Panc1 (cell line): Measurements from ENCODE around the gene NDUFAF2. TPM values are rescaled to one million over a fixed set of nuclear protein-coding genes. Genes with fewer than 3 reads are reported as not detected.
A peak's percentile ranks its signal among the peaks of the same experiment; 100 is the strongest.

ENCODE experiments used
- ATAC-seq: fragments of 200-7000 bp; cut with Tn5 transposase; 2 replicates; pipeline ENCODE4 v1.9.1; 2020; ENCODE audit warnings: mild to moderate bottlenecking, moderate library complexity
- BruUV-seq: library from RNA; stranded (reverse); fragments of 400-500 nt; replicated peaks from 2 replicates; lab custom pipeline; 2021; lab: Mats Ljungman, UMichigan
- CTCF ChIA-PET: fragments of 300-600 bp; sonication (Branson Sonifier 250); formaldehyde crosslinking; loops from one replicate; lab custom pipeline; 2022; ENCODE audit warnings: antibody characterized with exemption; lab: Charles Lee
- POLR2A ChIA-PET: fragments of 300-600 bp; sonication (Branson Sonifier 250); formaldehyde crosslinking; loops from one replicate; lab custom pipeline; 2022; ENCODE audit warnings: antibody characterized with exemption; lab: Charles Lee
- DNase-seq: peaks from one replicate; pipeline ENCODE4 v3.0.0-alpha.2; 2010; ENCODE audit warnings: low read depth, low spot score
- H3K27ac ChIP-seq: 2 replicates; pipeline ENCODE4 v1.5.1; 2011; ENCODE audit warnings: mild to moderate bottlenecking, low read length, inconsistent platforms
- H3K27me3 ChIP-seq: fragments of 200-500 bp; sonication (Bioruptor generic); 2 replicates; pipeline ENCODE4 v1.6.0; 2014; ENCODE audit warnings: low read length, inconsistent platforms; ENCODE audit not compliant: control insufficient read depth, insufficient read depth
- H3K36me3 ChIP-seq: fragments of 200-500 bp; sonication (Bioruptor generic); 2 replicates; pipeline ENCODE4 v1.5.1; 2014; ENCODE audit warnings: inconsistent platforms, mild to moderate bottlenecking, low read length, moderate library complexity; ENCODE audit not compliant: control insufficient read depth, insufficient read depth
- H3K4me1 ChIP-seq: 2 replicates; pipeline ENCODE4 v1.5.1; 2011; ENCODE audit warnings: inconsistent platforms, mild to moderate bottlenecking, low read length, moderate library complexity; ENCODE audit not compliant: control insufficient read depth, insufficient read depth
- H3K4me3 ChIP-seq, 2 experiments: 2 replicates each; pipeline ENCODE4 v1.5.1; 2011 to 2012; ENCODE audit warnings: low read depth in 2 of 2, low read length in 2 of 2, mild to moderate bottlenecking in 2 of 2, inconsistent platforms in 1 of 2, moderate library complexity in 1 of 2
- H3K9me3 ChIP-seq: fragments of 200-500 bp; sonication (Bioruptor generic); 2 replicates; pipeline ENCODE4 v1.5.1; 2014; ENCODE audit warnings: low read depth, mild to moderate bottlenecking, inconsistent platforms, low read length, moderate library complexity; ENCODE audit not compliant: control insufficient read depth, insufficient read depth
- POLR2AphosphoS5 ChIP-seq: IDR thresholded peaks from 2 replicates; pipeline ENCODE4 v1.6.1; 2012; ENCODE audit warnings: mild to moderate bottlenecking, low read depth, low read length, moderate library complexity
- SIN3A ChIP-seq: IDR thresholded peaks from 2 replicates; pipeline ENCODE4 v1.6.1; 2012; ENCODE audit warnings: low read depth, mild to moderate bottlenecking, low read length, moderate library complexity, borderline replicate concordance; ENCODE audit not compliant: insufficient read depth
- TCF7L2 ChIP-seq: IDR thresholded peaks from 2 replicates; pipeline ENCODE4 v1.6.1; 2011; ENCODE audit warnings: mild to moderate bottlenecking, low read depth, low read length, inconsistent platforms
- in situ Hi-C: cut with HindIII; loops from 2 replicates; pipeline ENCODE4 v1.10.0; 2016; ENCODE audit warnings: low sequenced_read_pairs, low pct_unique_long_range_greater_than_20kb
- intact Hi-C: fragments of 100-400 bp; cut with micrococcal nuclease; formaldehyde crosslinking; loops from one replicate; pipeline ENCODE4 v1.10.0; 2022; ENCODE audit not compliant: unreplicated experiment
- total RNA-seq: library from RNA; stranded (reverse); gene quantifications from one replicate; pipeline ENCODE4 v1.2.1, GENCODE V29; 2021; ENCODE audit not compliant: unreplicated experiment
- TF ChIP-seq, protein P1 (sequence below): fragments of 450-650 bp; IDR thresholded peaks from 2 replicates; pipeline ENCODE4 v1.5.1; 2017; ENCODE audit warnings: mild to moderate bottlenecking
- TF ChIP-seq, protein P2 (sequence below), 2 experiments: IDR thresholded peaks; 2 replicates each; pipeline ENCODE4 v1.6.1; 2011 to 2012; ENCODE audit warnings: low read depth in 2 of 2, control low read depth in 1 of 2, low read length in 1 of 2, mild to moderate bottlenecking in 1 of 2, moderate library complexity in 1 of 2; ENCODE audit not compliant: insufficient read depth in 1 of 2

Gene NDUFAF2
- total RNA-seq, 1 experiment from 2014 or later = 41.6 TPM

DNA sequence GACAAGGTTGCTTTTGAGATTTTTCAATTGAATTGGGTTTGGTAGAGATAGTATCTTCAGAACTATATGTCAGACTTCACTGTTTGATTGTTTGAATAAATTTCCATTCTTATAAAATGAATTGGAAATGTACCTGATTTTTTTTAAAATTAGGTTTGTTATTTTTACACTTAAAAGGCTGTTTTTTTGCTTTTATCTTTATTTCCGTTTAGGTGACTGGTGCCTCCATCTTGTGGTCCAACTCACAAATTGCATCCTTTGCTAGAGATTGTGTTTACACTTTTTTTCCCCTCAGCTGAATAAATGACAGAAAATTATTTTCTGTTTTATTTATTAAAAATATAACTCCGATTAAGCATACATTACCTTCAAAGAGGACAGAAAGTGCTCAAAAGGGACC is 15.6 kb downstream of the NDUFAF2 start:
- no peaks in the 10 kb centered on the region for H3K27me3 ChIP-seq
- in situ Hi-C loops = no loop called here
- H3K9me3 ChIP-seq = no peaks in the 10 kb centered on the region
- intact Hi-C loops = loop anchor here (10.0 kb wide), 1 partner anchor 364 kb away; no protein-coding TSS in a partner anchor
- TF ChIP-seq TCF7L2 = no peak
- TF ChIP-seq, protein P1, sequence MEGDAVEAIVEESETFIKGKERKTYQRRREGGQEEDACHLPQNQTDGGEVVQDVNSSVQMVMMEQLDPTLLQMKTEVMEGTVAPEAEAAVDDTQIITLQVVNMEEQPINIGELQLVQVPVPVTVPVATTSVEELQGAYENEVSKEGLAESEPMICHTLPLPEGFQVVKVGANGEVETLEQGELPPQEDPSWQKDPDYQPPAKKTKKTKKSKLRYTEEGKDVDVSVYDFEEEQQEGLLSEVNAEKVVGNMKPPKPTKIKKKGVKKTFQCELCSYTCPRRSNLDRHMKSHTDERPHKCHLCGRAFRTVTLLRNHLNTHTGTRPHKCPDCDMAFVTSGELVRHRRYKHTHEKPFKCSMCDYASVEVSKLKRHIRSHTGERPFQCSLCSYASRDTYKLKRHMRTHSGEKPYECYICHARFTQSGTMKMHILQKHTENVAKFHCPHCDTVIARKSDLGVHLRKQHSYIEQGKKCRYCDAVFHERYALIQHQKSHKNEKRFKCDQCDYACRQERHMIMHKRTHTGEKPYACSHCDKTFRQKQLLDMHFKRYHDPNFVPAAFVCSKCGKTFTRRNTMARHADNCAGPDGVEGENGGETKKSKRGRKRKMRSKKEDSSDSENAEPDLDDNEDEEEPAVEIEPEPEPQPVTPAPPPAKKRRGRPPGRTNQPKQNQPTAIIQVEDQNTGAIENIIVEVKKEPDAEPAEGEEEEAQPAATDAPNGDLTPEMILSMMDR = peak; percentile 73; the same call in 1 of the 2 replicates
- no peaks in the 10 kb centered on the region for H3K4me1 ChIP-seq
- BruUV-seq = no TSS peak
- CTCF ChIA-PET = no interaction called here
- DNase-seq (no peak), ATAC-seq (no peak)
- POLR2A ChIA-PET = no interaction called here
- H3K27ac ChIP-seq = no peak overlapping the region
- no peak overlapping the region for H3K4me3 ChIP-seq
- H3K36me3 ChIP-seq = no peaks in the 10 kb centered on the region

DNA sequence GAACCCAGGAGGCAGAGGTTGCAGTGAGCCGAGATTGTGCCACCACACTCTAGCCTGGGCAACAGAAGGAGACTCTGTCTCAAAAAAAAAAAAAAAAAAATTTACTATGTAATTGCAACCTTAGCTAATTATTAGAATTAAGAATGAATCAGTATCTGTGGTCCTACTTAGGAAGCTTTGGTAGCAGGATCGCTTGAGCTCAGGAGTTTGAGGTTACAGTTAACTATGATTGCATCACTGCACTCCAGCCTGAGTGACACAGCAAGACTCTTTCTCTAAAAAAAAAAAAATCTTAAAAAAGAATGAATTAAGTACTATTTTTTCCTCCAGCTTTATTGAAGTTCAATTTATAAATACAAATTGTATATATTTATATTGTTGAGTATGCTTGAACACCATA is 16.7 kb downstream of the NDUFAF2 start:
- DNase-seq = no peak
- Histone ChIP-seq H3K4me1 (no peaks in the 10 kb centered on the region), H3K27me3 (no peaks in the 10 kb centered on the region), H3K4me3 (no peak overlapping the region), H3K36me3 (no peaks in the 10 kb centered on the region), H3K27ac (no peak overlapping the region; the same call in 1 of the 2 replicates), H3K9me3 (peaks cover 5% of the 10 kb centered on the region; the same call in 1 of the 2 replicates)
- no TSS peak for BruUV-seq
- in situ Hi-C loops (no loop called here), intact Hi-C loops (loop anchor here (10.0 kb wide), 1 partner anchor 363 kb away; no protein-coding TSS in a partner anchor)
- CTCF ChIA-PET = interaction anchor here (0.8 kb wide), 1 partner anchor 424 kb away, joined by 3 read pairs; no protein-coding TSS in a partner anchor
- TF ChIP-seq, protein P1 = no peak
- TF ChIP-seq SIN3A (no peak), POLR2AphosphoS5 (no peak)
- TF ChIP-seq, protein P2, sequence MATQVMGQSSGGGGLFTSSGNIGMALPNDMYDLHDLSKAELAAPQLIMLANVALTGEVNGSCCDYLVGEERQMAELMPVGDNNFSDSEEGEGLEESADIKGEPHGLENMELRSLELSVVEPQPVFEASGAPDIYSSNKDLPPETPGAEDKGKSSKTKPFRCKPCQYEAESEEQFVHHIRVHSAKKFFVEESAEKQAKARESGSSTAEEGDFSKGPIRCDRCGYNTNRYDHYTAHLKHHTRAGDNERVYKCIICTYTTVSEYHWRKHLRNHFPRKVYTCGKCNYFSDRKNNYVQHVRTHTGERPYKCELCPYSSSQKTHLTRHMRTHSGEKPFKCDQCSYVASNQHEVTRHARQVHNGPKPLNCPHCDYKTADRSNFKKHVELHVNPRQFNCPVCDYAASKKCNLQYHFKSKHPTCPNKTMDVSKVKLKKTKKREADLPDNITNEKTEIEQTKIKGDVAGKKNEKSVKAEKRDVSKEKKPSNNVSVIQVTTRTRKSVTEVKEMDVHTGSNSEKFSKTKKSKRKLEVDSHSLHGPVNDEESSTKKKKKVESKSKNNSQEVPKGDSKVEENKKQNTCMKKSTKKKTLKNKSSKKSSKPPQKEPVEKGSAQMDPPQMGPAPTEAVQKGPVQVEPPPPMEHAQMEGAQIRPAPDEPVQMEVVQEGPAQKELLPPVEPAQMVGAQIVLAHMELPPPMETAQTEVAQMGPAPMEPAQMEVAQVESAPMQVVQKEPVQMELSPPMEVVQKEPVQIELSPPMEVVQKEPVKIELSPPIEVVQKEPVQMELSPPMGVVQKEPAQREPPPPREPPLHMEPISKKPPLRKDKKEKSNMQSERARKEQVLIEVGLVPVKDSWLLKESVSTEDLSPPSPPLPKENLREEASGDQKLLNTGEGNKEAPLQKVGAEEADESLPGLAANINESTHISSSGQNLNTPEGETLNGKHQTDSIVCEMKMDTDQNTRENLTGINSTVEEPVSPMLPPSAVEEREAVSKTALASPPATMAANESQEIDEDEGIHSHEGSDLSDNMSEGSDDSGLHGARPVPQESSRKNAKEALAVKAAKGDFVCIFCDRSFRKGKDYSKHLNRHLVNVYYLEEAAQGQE (IDR thresholded peaks at IDR 0.05; ENCODE audit: insufficient read depth in 1 of 2, low read depth in 2 of 2, low read length in 1 of 2) = no peak
- POLR2A ChIA-PET = no interaction called here
- ATAC-seq = no peak
